Motor neuron (in vitro differentiated cells): ENCODE results near the gene VEPH1. TPM values are rescaled to one million over a fixed set of nuclear protein-coding genes. Genes with fewer than 3 reads are reported as not detected.
A peak's percentile ranks its signal among the peaks of the same experiment; 100 is the strongest.

Source experiments
- ATAC-seq, 8 experiments: fragments of 200-7000 bp; cut with Tn5 transposase; replicated peaks in 6 of 8; 2 replicates each; pipeline ENCODE4 v1.8.0; 2021; ENCODE audit warnings: mild to moderate bottlenecking in 8 of 8, moderate library complexity in 8 of 8
- H3K27ac ChIP-seq, 2 donors: fragments of 250-450 bp; sonication (Bioruptor Pico); 2 replicates each; pipeline ENCODE4 v1.9.0; 2021; ENCODE audit warnings: antibody characterized with exemption in 2 of 2, mild to moderate bottlenecking in 2 of 2, moderate library complexity in 1 of 2
- H3K4me1 ChIP-seq, 2 donors: fragments of 250-450 bp; sonication (Bioruptor Pico); replicated peaks in 1 of 2; 2 replicates each; pipeline ENCODE4 v1.6.1; 2021; ENCODE audit warnings: antibody characterized with exemption in 2 of 2, mild to moderate bottlenecking in 2 of 2, moderate library complexity in 1 of 2
- H3K4me3 ChIP-seq, 5 donors: fragments of 250-450 bp; sonication (Bioruptor Pico); 2 replicates each; pipeline ENCODE4 v1.9.0; 2021; ENCODE audit warnings: antibody characterized with exemption in 5 of 5, mild to moderate bottlenecking in 5 of 5, moderate library complexity in 4 of 5
- WGBS, 10 experiments: fragments of 450-650 bp; shearing (Covaris generic); methylation state at CpG; one replicate each; pipeline ENCODE4 v1.0.0; 2022; 5-methylcytosine and 5-hydroxymethylcytosine counted together
- in situ Hi-C, 9 experiments: fragments of 400-800 bp; cut with MboI; loops; one replicate each; pipeline ENCODE4 v1.15.0; 2021; ENCODE audit warnings: low sequenced_read_pairs in 9 of 9, low pct_unique_long_range_greater_than_20kb in 2 of 9; ENCODE audit not compliant: unreplicated experiment in 9 of 9
- total RNA-seq, 8 experiments: library from RNA; unstranded; fragments of 300-600 nt; gene quantifications; 2 replicates each; pipeline versions ENCODE4 v1.2.3 to v1.2.4, GENCODE V29; 2022

Gene VEPH1
- total RNA-seq, 8 experiments from 2014 or later: 0.42 to 7.1 (median 3.7) TPM

DNA sequence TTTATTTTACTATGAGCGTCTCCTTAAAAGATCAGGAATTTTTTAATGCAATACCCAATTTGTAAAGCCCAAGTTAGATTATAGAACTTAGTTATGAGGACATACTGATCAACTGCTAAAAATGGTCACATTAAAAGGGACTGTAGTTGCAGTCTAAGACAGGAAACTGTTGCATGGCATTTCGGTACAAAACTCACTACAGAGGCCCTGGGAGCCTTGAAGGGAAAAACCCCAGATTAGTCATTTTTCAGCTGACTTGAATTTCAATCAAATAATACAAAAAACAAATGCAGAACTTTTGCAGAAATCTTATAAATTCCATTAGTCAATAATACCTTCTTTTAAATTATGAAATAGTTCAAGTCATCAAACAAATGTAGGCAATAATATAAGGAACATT is 73.5 kb downstream of the VEPH1 start:
- peak in 2 of 8 experiments; percentile 23 to 34 for ATAC-seq
- no peak overlapping the region for H3K4me3 ChIP-seq
- H3K27ac ChIP-seq: no peak overlapping the region
- WGBS, 10 experiments: 42 to 100% (median 95%) methylated on average over 1 to 2 of the region's 2 CpGs
- H3K4me1 ChIP-seq: no peaks in the 10 kb centered on the region
- in situ Hi-C loops: no loop called here

DNA sequence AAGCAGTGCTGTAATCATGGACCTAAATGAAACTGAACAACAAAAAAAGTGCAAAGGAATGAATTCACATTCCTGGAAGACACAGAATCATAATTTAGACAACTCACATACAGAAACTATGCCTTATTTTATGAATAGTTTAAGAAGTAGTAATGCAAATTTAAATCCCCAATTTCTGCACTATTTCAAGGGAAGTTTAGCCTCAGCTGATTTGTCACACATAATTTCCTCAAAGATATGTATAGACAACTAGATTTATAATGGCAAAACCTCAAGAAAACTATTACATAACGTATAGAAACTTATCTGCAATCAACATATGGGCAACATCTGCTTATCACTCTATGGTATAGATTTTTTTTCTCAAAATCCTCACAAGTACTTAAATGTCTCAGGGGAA is 74.4 kb downstream of the VEPH1 start:
- Histone ChIP-seq H3K4me1 (no peaks in the 10 kb centered on the region), H3K4me3 (no peak overlapping the region), H3K27ac (no peak overlapping the region)
- in situ Hi-C loops: no loop called here
- WGBS, 10 experiments: 20 to 100% (median 80%) methylated on average over 1 of the region's 1 CpG; no CpG with 5 or more reads in 1 of the 10 experiments
- no peak for ATAC-seq

DNA sequence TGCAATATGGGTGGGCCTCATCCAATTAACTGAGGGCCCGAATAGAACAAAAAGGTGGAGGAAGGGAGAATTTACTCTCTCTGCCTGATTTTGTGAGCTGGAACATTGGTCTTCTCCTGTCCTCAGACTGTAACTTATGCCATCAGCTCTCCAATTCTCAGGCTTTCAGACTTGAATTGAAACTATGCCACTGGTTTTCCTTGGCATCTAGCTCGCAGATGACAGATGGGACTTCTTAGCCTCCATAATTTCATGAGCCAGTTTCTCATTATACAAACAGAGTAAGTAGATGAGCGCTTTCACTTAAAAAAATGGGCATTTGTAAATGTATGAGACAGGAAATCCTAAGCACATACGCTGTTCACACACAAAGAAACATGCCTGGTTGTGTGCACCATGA is 75.3 kb downstream of the VEPH1 start:
- in situ Hi-C loops: no loop called here
- H3K4me3 ChIP-seq: no peak overlapping the region
- WGBS, 10 experiments: 19 to 100% (median 67%) methylated on average over 1 to 4 of the region's 4 CpGs; no CpG with 5 or more reads in 2 of the 10 experiments
- H3K27ac ChIP-seq: no peak overlapping the region
- no peak for ATAC-seq
- H3K4me1 ChIP-seq: no peaks in the 10 kb centered on the region

DNA sequence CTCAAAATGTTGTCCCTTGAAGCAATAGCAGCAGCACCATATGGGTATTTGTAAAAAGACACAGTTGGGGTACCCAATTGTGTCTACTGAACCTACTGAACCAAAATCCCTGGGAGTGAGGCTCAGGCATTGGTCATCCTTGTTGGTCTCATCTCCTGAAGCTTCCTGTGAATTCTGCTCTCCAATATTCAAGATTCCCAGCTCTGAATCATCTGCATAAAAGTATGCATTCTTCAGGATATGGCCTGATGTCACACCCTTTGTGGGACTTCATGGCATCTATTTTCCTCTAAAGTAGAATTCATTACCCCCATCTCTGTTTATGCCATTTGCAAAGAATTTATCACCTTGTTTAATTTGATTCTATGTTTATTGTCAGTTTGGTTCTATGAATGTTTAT is 79.9 kb downstream of the VEPH1 start:
- Histone ChIP-seq H3K4me3 (no peak overlapping the region), H3K4me1 (no peaks in the 10 kb centered on the region), H3K27ac (no peak overlapping the region)
- peak in 3 of 8 experiments; percentile 78 to 99 (median 96) for ATAC-seq
- in situ Hi-C loops: no loop called here

DNA sequence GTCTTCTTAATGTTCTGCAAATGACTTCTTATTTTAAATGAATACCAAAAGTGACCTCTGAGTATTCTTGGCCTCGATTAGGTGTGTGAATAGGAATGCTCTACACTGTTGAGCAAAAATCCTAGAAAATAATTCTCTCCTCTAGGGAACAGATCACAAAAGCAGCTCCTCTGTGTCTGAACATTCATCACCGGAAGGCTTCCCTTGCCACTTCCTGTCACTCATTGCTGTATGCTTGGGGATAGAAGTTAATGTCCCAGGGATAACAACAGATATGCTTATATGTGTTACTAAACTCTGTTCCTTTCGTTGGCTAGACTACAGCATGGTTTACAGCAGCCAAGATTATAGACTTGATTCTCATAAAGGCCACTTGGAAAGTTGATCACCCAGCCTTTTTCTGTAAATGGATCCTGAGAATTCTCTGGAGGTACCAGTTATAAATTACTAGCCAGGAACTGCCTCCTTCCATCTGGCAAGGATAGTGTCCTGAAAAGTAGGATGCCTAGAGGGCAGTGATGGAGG is 82.5 kb downstream of the VEPH1 start:
- Histone ChIP-seq H3K4me1 (no peaks in the 10 kb centered on the region), H3K27ac (no peak overlapping the region), H3K4me3 (no peak overlapping the region)
- WGBS, 10 experiments: 62 to 93% (median 80%) methylated on average over 1 to 3 of the region's 3 CpGs; no CpG with 5 or more reads in 2 of the 10 experiments
- in situ Hi-C loops: no loop called here
- no peak for ATAC-seq

DNA sequence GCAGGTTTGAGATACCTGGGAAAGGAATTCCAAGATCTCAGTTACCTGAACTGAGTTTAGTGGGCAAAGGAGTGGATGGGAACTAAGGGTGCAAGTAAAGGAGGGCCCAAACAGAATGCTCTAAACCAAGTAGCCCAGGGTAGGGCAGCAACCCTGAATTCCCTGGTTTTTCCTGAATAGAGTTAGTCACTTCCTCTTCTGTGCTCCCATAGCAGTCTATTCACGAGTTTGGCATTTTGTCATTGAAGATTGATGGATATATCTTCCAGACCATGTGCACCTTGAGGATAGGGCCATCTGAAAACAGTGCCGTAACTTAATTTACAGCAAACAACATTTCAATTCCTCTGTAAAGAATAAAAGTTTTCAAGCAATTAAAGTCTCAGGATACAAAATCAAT is 85.1 kb downstream of the VEPH1 start:
- no peak for ATAC-seq
- in situ Hi-C loops: no loop called here
- Histone ChIP-seq H3K4me1 (no peaks in the 10 kb centered on the region), H3K4me3 (no peak overlapping the region), H3K27ac (no peak overlapping the region)
- WGBS, 10 experiments: 20 to 100% (median 67%) methylated on average over 1 to 2 of the region's 2 CpGs; no CpG with 5 or more reads in 1 of the 10 experiments

DNA sequence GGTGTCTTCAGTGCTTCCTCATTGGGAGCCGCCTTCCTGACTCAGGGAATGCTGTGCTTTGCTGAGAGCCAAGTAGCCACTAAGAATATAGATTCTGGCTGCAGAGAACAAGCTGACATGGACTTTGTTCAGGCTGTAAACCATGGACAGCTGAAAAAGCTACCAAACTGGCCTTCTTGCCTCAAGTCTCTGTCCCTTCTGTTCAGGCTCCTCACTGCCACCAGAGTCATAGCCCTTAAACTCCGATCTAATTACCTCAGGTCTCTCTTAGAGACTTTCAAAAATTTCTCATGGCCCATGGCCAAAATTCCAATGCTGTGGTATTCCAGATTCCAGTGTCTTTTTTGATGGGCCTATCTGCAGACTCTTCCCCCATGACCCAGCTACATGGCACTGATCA is 86.0 kb downstream of the VEPH1 start:
- H3K27ac ChIP-seq: no peak overlapping the region
- no peak overlapping the region for H3K4me3 ChIP-seq
- no peaks in the 10 kb centered on the region for H3K4me1 ChIP-seq
- in situ Hi-C loops: no loop called here
- ATAC-seq: no peak
- WGBS, 10 experiments: 78 to 100% (median 93%) methylated on average over 1 to 2 of the region's 2 CpGs

DNA sequence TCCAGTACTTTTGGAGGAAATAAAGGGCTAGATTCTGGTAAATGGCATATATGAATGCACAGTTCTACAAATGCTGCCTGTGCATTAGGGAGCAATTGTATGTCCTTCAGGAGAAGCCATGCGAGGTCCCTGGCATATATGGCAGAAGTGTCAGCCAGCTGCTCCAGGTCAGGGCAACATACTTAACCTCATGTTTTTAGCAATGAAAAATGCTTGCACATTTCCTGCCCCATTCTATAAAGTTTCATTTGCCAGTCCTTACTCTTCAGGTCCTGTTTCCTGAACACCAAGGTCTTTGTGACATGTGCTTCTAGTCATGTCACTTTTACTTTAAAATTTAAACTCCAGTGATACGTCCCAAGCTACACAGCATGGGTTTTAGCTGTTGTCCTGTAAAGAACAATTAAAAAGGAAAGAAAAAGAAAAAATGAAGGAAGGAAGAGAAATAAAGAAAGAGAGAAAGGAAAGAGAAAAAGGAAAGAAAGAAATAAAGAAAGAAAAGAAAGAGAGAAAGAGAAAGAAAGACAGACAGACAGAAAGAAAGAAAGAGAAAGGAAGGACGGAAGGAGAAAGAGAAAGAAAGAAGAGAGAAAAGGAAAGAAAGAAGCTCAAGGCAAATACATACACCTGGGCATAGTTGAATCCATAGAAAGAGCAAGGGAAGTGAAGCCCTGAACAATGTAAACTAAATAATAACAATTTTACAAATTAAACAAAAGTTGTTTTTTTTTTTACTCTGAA is 86.7 kb downstream of the VEPH1 start:
- in situ Hi-C loops: no loop called here
- 78 to 100% (median 94%) methylated on average over 1 to 3 of the region's 3 CpGs for WGBS, 10 experiments
- H3K4me1 ChIP-seq: no peaks in the 10 kb centered on the region
- no peak overlapping the region for H3K27ac ChIP-seq
- no peak for ATAC-seq
- H3K4me3 ChIP-seq: no peak overlapping the region

DNA sequence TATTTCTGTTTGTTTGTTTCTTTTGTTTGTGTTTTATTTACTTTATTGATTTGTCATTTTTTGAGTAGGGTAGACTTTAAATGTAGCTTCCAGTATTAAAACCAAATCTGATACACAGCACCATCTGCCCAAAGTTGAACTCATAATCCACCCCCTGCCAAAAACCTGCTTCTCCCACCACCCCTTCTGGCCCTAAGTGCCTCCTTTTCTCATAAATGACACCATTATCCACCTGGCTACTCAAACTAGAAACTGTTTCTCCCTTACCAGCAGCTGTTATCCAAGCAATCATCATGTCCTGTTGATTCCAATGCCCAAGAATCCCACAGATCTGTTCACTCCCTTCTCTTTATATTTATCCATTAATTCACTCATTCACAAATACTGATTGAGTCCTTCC is 88.4 kb downstream of the VEPH1 start:
- H3K4me3 ChIP-seq: no peak overlapping the region
- no peak overlapping the region for H3K27ac ChIP-seq
- H3K4me1 ChIP-seq: no peaks in the 10 kb centered on the region
- no peak for ATAC-seq
- in situ Hi-C loops: no loop called here

DNA sequence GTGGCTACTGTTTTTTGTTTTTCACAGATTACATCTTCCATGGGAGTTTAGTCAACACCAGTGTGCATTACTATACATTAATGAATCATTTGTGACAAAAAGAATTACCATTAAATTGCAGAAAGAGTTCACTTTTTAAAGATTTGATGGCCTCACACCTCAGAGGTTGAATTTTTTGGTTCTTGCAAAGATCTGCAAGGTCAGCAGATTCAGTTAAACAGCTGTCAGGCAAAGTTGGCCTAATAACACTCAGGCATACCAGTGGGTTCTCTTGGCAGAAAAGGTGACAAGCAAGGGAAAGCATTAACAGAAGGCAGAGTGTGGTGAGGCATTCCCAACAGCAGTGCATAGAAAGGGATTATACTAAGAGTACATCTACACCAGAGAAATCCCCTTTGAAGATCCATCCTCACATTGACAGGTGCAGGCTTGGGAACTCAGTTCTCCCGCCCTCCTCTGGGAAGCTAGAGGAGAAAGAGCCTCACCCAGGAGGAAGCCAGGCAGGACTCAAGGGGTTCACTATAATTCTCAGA is 90.8 kb downstream of the VEPH1 start:
- Histone ChIP-seq H3K4me3 (no peak overlapping the region), H3K27ac (no peak overlapping the region), H3K4me1 (no peaks in the 10 kb centered on the region)
- in situ Hi-C loops: no loop called here
- ATAC-seq: no peak
- WGBS, 10 experiments: 40 to 100% (median 100%) methylated on average over 1 of the region's 1 CpG; no CpG with 5 or more reads in 4 of the 10 experiments

DNA sequence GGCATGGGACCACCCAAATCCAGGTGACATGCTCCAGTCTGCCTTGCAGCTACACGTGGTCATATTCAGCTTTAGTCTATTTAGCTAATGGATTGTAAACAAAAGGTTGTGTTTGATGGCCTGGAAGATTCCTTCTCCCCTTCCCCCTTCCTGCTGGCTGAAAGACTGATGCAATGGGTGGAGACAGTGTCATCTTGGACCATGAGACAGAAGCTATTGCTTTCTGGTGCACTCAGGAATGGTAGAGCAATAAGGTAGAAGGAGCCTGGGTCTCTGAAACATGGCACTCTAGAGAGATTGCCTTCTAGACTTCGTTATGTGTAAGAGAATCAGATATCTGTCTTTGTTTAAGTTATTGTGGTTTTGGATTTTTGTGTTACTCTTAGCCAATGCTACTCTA is 92.3 kb downstream of the VEPH1 start:
- ATAC-seq: no peak
- no peak overlapping the region for H3K27ac ChIP-seq
- no peak overlapping the region for H3K4me3 ChIP-seq
- H3K4me1 ChIP-seq: no peaks in the 10 kb centered on the region
- in situ Hi-C loops: no loop called here
- WGBS, 10 experiments: 67 to 80% (median 80%) methylated on average over 1 of the region's 2 CpGs; no CpG with 5 or more reads in 5 of the 10 experiments

DNA sequence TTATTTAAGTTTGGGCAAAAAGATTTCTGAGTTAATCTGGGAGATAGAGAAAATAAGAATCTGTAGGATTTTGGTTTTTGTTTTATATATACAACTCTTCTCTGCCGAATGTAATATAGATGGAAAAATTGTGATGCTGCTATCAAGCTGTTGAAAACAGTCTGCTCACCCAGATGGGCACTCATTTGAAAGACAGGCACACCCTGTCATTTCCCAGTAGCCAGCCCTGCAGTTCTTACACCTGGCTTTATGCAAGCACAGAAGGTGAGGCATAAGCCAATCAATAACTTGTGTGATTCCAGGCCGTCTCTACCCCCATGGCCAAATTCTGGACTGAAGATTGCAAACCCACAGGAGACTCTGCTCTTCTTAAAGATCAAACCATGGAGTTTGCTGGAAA is 93.7 kb downstream of the VEPH1 start:
- no peak overlapping the region for H3K27ac ChIP-seq
- in situ Hi-C loops: no loop called here
- ATAC-seq: no peak
- no peak overlapping the region for H3K4me3 ChIP-seq
- H3K4me1 ChIP-seq: no peaks in the 10 kb centered on the region
- WGBS, 10 experiments: 57 to 100% (median 89%) methylated on average over 1 to 2 of the region's 2 CpGs; no CpG with 5 or more reads in 2 of the 10 experiments

DNA sequence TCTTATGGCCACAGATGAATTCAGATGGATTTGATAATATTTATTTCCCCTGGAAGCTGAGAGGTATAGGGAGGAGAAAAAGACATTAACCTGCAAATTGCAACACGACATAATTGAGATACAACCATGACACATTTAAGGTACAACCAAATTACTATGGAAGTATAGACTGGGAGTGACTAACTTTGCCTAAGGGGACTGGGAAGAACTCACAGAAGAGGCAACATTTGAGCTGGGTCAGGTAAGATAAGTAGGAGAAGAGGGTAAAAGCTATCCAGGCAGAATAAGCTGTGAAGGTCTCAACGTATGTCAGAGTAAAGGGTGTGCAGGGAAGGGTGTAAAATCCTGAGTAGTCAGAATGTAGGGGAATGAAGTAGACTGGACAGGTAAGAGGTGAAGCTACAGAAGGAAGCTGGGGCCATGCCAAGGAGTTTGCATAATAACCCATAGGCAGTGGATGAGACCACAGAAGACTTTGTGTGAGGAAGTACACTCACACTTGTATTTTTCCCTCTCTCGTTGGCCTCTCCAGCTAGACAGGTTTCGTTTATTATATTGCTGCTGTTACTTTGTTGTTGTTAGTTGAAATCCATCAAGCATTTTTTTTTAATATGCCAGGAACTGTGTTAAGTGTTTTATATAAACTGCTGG is 94.6 kb downstream of the VEPH1 start:
- in situ Hi-C loops: no loop called here
- 50 to 100% (median 88%) methylated on average over 1 to 4 of the region's 4 CpGs; no CpG with 5 or more reads in 1 of the 10 experiments for WGBS, 10 experiments
- ATAC-seq: no peak
- Histone ChIP-seq H3K27ac (no peak overlapping the region), H3K4me1 (no peaks in the 10 kb centered on the region), H3K4me3 (no peak overlapping the region)
